ENCODE results near the gene RPTOR. TPM values are rescaled to one million over a fixed set of nuclear protein-coding genes. Genes with fewer than 3 reads are reported as not detected.

The RPTOR gene
- total and polyA plus RNA-seq, 2 experiments from 2014 or later, result 6.6 to 16.1 TPM

GRCh38 chr17:80836971-80837481 is 292.4 kb downstream of the RPTOR start:
- H3K36me3 ChIP-seq (ENCODE audit: low read depth), result no peaks in the 10 kb centered on the region
- 93 to 96% methylated on average over 16 of the region's 16 CpGs for WGBS, 2 experiments (ENCODE audit: low coverage in 1 of 2, low lambda C conversion rate in 2 of 2, missing lambda C conversion rate in 2 of 2)
- H3K9ac ChIP-seq, result no peak overlapping the region
- H3K4me2 ChIP-seq (ENCODE audit: unreplicated experiment), result no peak overlapping the region
- peaks cover 33% of the 10 kb centered on the region for H3F3A ChIP-seq (ENCODE audit: insufficient read depth)
- no peak overlapping the region for H3K27ac ChIP-seq
- no peak overlapping the region for H3K4me3 ChIP-seq
- no peaks in the 10 kb centered on the region for H3K9me2 ChIP-seq (ENCODE audit: insufficient read depth)
- peaks cover 28% of the 10 kb centered on the region for H3K4me1 ChIP-seq (ENCODE audit: insufficient read depth)
- H3K27me3 ChIP-seq (replicated peaks; ENCODE audit: insufficient read depth), result no peaks in the 10 kb centered on the region
- H3K9me3 ChIP-seq (ENCODE audit: low read depth), result no peaks in the 10 kb centered on the region
- H4K20me1 ChIP-seq (ENCODE audit: insufficient read depth), result no peaks in the 10 kb centered on the region
- H3K79me2 ChIP-seq (ENCODE audit: insufficient read depth), result no peaks in the 10 kb centered on the region
- TF ChIP-seq EZH2 (IDR thresholded peaks at IDR 0.05; ENCODE audit: insufficient read depth, poor library complexity, severe bottlenecking) (no peak), EZH2phosphoT487 (IDR thresholded peaks at IDR 0.05; ENCODE audit: insufficient read depth, low read depth) (no peak)
- in situ Hi-C loops (cut with MboI), result no loop called here
- no peak overlapping the region for H2AFZ ChIP-seq
- DNase-seq, result no peak

- Histone ChIP-seq H3K9me3 (ENCODE audit: low read depth) (no peaks in the 10 kb centered on the region), H3K4me1 (ENCODE audit: insufficient read depth) (peaks cover 21% of the 10 kb centered on the region)
- 93 to 95% methylated on average over 17 to 18 of the region's 18 CpGs for WGBS, 2 experiments (ENCODE audit: low coverage in 1 of 2, low lambda C conversion rate in 2 of 2, missing lambda C conversion rate in 2 of 2)
Measured at GRCh38 chr17:80837711-80838110, 293.1 kb downstream of the RPTOR start.

GRCh38 chr17:80838311-80839025 is 293.8 kb downstream of the RPTOR start:
- H3K79me2 ChIP-seq (ENCODE audit: insufficient read depth), result no peaks in the 10 kb centered on the region
- H2AFZ ChIP-seq, result no peak overlapping the region
- no peaks in the 10 kb centered on the region for H3K27me3 ChIP-seq (replicated peaks; ENCODE audit: insufficient read depth)
- no peak overlapping the region for H3K4me3 ChIP-seq
- DNase-seq, result no peak
- peaks cover 16% of the 10 kb centered on the region for H3K4me1 ChIP-seq (ENCODE audit: insufficient read depth)
- TF ChIP-seq EZH2phosphoT487 (IDR thresholded peaks at IDR 0.05; ENCODE audit: insufficient read depth, low read depth), result no peak
- TF ChIP-seq EZH2 (IDR thresholded peaks at IDR 0.05; ENCODE audit: insufficient read depth, poor library complexity, severe bottlenecking), result no peak
- H3K36me3 ChIP-seq (ENCODE audit: low read depth), result no peaks in the 10 kb centered on the region
- no peak overlapping the region for H3K27ac ChIP-seq
- no peaks in the 10 kb centered on the region for H3K9me2 ChIP-seq (ENCODE audit: insufficient read depth)
- no peak overlapping the region for H3K4me2 ChIP-seq (ENCODE audit: unreplicated experiment)
- peaks cover 22% of the 10 kb centered on the region for H3F3A ChIP-seq (ENCODE audit: insufficient read depth)
- H3K9ac ChIP-seq, result no peak overlapping the region
- H4K20me1 ChIP-seq (ENCODE audit: insufficient read depth), result no peaks in the 10 kb centered on the region
- in situ Hi-C loops (cut with MboI), result no loop called here
- 94 to 95% methylated on average over 27 to 30 of the region's 30 CpGs for WGBS, 2 experiments (ENCODE audit: low coverage in 1 of 2, low lambda C conversion rate in 2 of 2, missing lambda C conversion rate in 2 of 2)
- H3K9me3 ChIP-seq (ENCODE audit: low read depth), result no peaks in the 10 kb centered on the region

More at GRCh38 chr17:80837711-80838110, 293.1 kb downstream of the RPTOR start:
- Histone ChIP-seq H3K9me2 (ENCODE audit: insufficient read depth) (no peaks in the 10 kb centered on the region), H3K9ac (no peak overlapping the region), H3K4me2 (ENCODE audit: unreplicated experiment) (no peak overlapping the region), H3F3A (ENCODE audit: insufficient read depth) (peaks cover 26% of the 10 kb centered on the region), H4K20me1 (ENCODE audit: insufficient read depth) (no peaks in the 10 kb centered on the region), H3K4me3 (no peak overlapping the region), H3K27me3 (replicated peaks; ENCODE audit: insufficient read depth) (no peaks in the 10 kb centered on the region), H3K79me2 (ENCODE audit: insufficient read depth) (no peaks in the 10 kb centered on the region), H2AFZ (no peak overlapping the region), H3K36me3 (ENCODE audit: low read depth) (no peaks in the 10 kb centered on the region), H3K27ac (no peak overlapping the region)
- TF ChIP-seq EZH2phosphoT487 (IDR thresholded peaks at IDR 0.05; ENCODE audit: insufficient read depth, low read depth) (no peak), EZH2 (IDR thresholded peaks at IDR 0.05; ENCODE audit: insufficient read depth, poor library complexity, severe bottlenecking) (no peak)
- in situ Hi-C loops (cut with MboI), result no loop called here
- DNase-seq, result no peak

- in situ Hi-C loops (cut with MboI), result no loop called here
- Histone ChIP-seq H3K9ac (no peak overlapping the region), H3K79me2 (ENCODE audit: insufficient read depth) (no peaks in the 10 kb centered on the region), H3K4me3 (no peak overlapping the region), H4K20me1 (ENCODE audit: insufficient read depth) (no peaks in the 10 kb centered on the region), H3K9me3 (ENCODE audit: low read depth) (no peaks in the 10 kb centered on the region), H3K9me2 (ENCODE audit: insufficient read depth) (no peaks in the 10 kb centered on the region), H3F3A (ENCODE audit: insufficient read depth) (peaks cover 17% of the 10 kb centered on the region), H3K27me3 (replicated peaks; ENCODE audit: insufficient read depth) (no peaks in the 10 kb centered on the region), H3K4me2 (ENCODE audit: unreplicated experiment) (no peak overlapping the region), H3K4me1 (ENCODE audit: insufficient read depth) (peaks cover 11% of the 10 kb centered on the region), H3K27ac (no peak overlapping the region), H3K36me3 (ENCODE audit: low read depth) (no peaks in the 10 kb centered on the region), H2AFZ (no peak overlapping the region)
- DNase-seq, result no peak
- TF ChIP-seq EZH2 (IDR thresholded peaks at IDR 0.05; ENCODE audit: insufficient read depth, poor library complexity, severe bottlenecking), result no peak
- TF ChIP-seq EZH2phosphoT487 (IDR thresholded peaks at IDR 0.05; ENCODE audit: insufficient read depth, low read depth), result no peak
- 97 to 99% methylated on average over 11 of the region's 11 CpGs for WGBS, 2 experiments (ENCODE audit: low coverage in 1 of 2, low lambda C conversion rate in 2 of 2, missing lambda C conversion rate in 2 of 2)
Measured at GRCh38 chr17:80839026-80839345, 294.3 kb downstream of the RPTOR start.
